Measurements from ENCODE around the gene SEMA3E.

SEMA3E gene

DNA sequence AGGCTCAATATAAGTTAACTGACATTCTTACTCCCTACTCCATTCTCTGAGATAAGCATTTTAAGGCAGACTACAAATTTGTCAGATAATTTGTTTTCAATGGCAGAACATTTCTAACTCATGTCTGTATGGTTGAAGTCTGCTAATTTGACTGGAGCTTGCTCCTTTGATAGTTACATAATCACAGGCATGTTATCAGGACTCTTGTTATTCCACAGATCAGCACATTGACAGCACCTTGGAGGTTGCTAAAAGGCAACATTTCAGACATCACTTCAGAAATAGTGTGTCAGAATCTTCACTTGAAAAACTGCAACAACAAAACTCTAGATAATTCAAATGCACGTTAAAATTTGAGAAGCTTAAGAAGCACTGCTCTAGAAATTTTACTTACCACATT lies 327.9 kb downstream of the SEMA3E start:
- no peak overlapping the region for H3K4me3 ChIP-seq (ENCODE audit: low read depth, low read length)
- no peaks in the 10 kb centered on the region for H3K4me1 ChIP-seq (ENCODE audit: control insufficient read depth, insufficient read depth, low read length)
- no peaks in the 10 kb centered on the region for H3K36me3 ChIP-seq (ENCODE audit: control insufficient read depth in 2 of 2, insufficient read depth in 1 of 2, low read length in 2 of 2)
- no peaks in the 10 kb centered on the region for H3K9me3 ChIP-seq (ENCODE audit: control insufficient read depth, insufficient read depth, low read depth, low read length)
- no peak overlapping the region for H3K27ac ChIP-seq (ENCODE audit: extremely low read depth, low read depth, low read length)
- POLR2A ChIA-PET, result no interaction called here
- CTCF ChIA-PET, result interaction anchor here (0.6 to 0.8 kb wide), 2 partner anchors 10 to 1679 kb away, joined by 3 read pairs; no protein-coding TSS in a partner anchor
- TF ChIP-seq ZNF223 (tag by site-specific recombination; IDR thresholded peaks at IDR 0.05) (no peak), ZNF132 (tag by site-specific recombination; IDR thresholded peaks at IDR 0.05; ENCODE audit: borderline replicate concordance) (no peak), ZNF354C (tag by site-specific recombination; IDR thresholded peaks at IDR 0.05; ENCODE audit: borderline replicate concordance, low read depth) (no peak), ZNF202 (tag by site-specific recombination; IDR thresholded peaks at IDR 0.05; ENCODE audit: borderline replicate concordance) (no peak)
- TF ChIP-seq, protein P1, sequence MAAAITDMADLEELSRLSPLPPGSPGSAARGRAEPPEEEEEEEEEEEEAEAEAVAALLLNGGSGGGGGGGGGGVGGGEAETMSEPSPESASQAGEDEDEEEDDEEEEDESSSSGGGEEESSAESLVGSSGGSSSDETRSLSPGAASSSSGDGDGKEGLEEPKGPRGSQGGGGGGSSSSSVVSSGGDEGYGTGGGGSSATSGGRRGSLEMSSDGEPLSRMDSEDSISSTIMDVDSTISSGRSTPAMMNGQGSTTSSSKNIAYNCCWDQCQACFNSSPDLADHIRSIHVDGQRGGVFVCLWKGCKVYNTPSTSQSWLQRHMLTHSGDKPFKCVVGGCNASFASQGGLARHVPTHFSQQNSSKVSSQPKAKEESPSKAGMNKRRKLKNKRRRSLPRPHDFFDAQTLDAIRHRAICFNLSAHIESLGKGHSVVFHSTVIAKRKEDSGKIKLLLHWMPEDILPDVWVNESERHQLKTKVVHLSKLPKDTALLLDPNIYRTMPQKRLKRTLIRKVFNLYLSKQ (tag by site-specific recombination; IDR thresholded peaks at IDR 0.05; ENCODE audit: borderline replicate concordance), result no peak
- TF ChIP-seq, protein P2, sequence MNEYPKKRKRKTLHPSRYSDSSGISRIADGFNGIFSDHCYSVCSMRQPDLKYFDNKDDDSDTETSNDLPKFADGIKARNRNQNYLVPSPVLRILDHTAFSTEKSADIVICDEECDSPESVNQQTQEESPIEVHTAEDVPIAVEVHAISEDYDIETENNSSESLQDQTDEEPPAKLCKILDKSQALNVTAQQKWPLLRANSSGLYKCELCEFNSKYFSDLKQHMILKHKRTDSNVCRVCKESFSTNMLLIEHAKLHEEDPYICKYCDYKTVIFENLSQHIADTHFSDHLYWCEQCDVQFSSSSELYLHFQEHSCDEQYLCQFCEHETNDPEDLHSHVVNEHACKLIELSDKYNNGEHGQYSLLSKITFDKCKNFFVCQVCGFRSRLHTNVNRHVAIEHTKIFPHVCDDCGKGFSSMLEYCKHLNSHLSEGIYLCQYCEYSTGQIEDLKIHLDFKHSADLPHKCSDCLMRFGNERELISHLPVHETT (tag by site-specific recombination; IDR thresholded peaks at IDR 0.05), result no peak

DNA sequence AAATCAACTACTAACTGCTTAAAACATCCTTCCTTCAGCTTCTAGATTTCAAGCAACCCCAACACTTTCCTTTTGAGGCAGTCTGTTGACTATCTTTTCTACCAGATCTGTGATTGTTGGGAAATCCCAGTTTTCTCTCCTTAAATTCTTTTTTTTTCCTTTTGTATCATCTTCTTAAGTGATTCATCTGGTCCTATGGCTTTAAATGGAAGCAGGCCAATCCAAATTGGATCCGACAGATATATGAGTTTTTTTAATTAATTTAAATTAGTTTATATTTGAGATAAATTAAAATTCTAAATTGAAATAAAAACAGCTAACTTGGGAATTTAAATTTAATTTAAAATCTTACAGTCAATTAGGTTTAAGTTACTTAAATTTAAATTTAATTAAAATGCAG lies 335.0 kb downstream of the SEMA3E start:
- POLR2A ChIA-PET, result no interaction called here
- TF ChIP-seq, protein P3, sequence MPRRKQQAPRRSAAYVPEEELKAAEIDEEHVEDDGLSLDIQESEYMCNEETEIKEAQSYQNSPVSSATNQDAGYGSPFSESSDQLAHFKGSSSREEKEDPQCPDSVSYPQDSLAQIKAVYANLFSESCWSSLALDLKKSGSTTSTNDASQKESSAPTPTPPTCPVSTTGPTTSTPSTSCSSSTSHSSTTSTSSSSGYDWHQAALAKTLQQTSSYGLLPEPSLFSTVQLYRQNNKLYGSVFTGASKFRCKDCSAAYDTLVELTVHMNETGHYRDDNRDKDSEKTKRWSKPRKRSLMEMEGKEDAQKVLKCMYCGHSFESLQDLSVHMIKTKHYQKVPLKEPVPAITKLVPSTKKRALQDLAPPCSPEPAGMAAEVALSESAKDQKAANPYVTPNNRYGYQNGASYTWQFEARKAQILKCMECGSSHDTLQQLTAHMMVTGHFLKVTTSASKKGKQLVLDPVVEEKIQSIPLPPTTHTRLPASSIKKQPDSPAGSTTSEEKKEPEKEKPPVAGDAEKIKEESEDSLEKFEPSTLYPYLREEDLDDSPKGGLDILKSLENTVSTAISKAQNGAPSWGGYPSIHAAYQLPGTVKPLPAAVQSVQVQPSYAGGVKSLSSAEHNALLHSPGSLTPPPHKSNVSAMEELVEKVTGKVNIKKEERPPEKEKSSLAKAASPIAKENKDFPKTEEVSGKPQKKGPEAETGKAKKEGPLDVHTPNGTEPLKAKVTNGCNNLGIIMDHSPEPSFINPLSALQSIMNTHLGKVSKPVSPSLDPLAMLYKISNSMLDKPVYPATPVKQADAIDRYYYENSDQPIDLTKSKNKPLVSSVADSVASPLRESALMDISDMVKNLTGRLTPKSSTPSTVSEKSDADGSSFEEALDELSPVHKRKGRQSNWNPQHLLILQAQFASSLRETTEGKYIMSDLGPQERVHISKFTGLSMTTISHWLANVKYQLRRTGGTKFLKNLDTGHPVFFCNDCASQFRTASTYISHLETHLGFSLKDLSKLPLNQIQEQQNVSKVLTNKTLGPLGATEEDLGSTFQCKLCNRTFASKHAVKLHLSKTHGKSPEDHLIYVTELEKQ (tag by site-specific recombination; IDR thresholded peaks at IDR 0.05; ENCODE audit: borderline replicate concordance), result no peak
- TF ChIP-seq, protein P4, sequence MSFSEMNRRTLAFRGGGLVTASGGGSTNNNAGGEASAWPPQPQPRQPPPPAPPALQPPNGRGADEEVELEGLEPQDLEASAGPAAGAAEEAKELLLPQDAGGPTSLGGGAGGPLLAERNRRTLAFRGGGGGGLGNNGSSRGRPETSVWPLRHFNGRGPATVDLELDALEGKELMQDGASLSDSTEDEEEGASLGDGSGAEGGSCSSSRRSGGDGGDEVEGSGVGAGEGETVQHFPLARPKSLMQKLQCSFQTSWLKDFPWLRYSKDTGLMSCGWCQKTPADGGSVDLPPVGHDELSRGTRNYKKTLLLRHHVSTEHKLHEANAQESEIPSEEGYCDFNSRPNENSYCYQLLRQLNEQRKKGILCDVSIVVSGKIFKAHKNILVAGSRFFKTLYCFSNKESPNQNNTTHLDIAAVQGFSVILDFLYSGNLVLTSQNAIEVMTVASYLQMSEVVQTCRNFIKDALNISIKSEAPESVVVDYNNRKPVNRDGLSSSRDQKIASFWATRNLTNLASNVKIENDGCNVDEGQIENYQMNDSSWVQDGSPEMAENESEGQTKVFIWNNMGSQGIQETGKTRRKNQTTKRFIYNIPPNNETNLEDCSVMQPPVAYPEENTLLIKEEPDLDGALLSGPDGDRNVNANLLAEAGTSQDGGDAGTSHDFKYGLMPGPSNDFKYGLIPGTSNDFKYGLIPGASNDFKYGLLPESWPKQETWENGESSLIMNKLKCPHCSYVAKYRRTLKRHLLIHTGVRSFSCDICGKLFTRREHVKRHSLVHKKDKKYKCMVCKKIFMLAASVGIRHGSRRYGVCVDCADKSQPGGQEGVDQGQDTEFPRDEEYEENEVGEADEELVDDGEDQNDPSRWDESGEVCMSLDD (tag by site-specific recombination; IDR thresholded peaks at IDR 0.05), result no peak
- TF ChIP-seq ZNF621 (tag by site-specific recombination; IDR thresholded peaks at IDR 0.05) (no peak), ZBTB21 (tag by site-specific recombination; IDR thresholded peaks at IDR 0.05) (no peak), ZNF747 (tag by site-specific recombination; IDR thresholded peaks at IDR 0.05) (no peak), BCL11B (tag by site-specific recombination; IDR thresholded peaks at IDR 0.05; ENCODE audit: low read depth) (no peak), ZNF426 (tag by site-specific recombination; IDR thresholded peaks at IDR 0.05) (no peak), GLI4 (tag by site-specific recombination; IDR thresholded peaks at IDR 0.05) (no peak), ZNF629 (tag by site-specific recombination; IDR thresholded peaks at IDR 0.05) (no peak), ZNF16 (tag by site-specific recombination; IDR thresholded peaks at IDR 0.05; ENCODE audit: low read depth) (no peak)
- TF ChIP-seq, protein P5, sequence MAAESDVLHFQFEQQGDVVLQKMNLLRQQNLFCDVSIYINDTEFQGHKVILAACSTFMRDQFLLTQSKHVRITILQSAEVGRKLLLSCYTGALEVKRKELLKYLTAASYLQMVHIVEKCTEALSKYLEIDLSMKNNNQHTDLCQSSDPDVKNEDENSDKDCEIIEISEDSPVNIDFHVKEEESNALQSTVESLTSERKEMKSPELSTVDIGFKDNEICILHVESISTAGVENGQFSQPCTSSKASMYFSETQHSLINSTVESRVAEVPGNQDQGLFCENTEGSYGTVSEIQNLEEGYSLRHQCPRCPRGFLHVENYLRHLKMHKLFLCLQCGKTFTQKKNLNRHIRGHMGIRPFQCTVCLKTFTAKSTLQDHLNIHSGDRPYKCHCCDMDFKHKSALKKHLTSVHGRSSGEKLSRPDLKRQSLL (tag by site-specific recombination; IDR thresholded peaks at IDR 0.05), result no peak
- TF ChIP-seq, protein P6, sequence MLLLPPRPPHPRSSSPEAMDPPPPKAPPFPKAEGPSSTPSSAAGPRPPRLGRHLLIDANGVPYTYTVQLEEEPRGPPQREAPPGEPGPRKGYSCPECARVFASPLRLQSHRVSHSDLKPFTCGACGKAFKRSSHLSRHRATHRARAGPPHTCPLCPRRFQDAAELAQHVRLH (tag by site-specific recombination; IDR thresholded peaks at IDR 0.05), result no peak
- TF ChIP-seq, protein P7, sequence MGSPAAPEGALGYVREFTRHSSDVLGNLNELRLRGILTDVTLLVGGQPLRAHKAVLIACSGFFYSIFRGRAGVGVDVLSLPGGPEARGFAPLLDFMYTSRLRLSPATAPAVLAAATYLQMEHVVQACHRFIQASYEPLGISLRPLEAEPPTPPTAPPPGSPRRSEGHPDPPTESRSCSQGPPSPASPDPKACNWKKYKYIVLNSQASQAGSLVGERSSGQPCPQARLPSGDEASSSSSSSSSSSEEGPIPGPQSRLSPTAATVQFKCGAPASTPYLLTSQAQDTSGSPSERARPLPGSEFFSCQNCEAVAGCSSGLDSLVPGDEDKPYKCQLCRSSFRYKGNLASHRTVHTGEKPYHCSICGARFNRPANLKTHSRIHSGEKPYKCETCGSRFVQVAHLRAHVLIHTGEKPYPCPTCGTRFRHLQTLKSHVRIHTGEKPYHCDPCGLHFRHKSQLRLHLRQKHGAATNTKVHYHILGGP (tag by site-specific recombination; IDR thresholded peaks at IDR 0.05), result no peak
- TF ChIP-seq, protein P8, sequence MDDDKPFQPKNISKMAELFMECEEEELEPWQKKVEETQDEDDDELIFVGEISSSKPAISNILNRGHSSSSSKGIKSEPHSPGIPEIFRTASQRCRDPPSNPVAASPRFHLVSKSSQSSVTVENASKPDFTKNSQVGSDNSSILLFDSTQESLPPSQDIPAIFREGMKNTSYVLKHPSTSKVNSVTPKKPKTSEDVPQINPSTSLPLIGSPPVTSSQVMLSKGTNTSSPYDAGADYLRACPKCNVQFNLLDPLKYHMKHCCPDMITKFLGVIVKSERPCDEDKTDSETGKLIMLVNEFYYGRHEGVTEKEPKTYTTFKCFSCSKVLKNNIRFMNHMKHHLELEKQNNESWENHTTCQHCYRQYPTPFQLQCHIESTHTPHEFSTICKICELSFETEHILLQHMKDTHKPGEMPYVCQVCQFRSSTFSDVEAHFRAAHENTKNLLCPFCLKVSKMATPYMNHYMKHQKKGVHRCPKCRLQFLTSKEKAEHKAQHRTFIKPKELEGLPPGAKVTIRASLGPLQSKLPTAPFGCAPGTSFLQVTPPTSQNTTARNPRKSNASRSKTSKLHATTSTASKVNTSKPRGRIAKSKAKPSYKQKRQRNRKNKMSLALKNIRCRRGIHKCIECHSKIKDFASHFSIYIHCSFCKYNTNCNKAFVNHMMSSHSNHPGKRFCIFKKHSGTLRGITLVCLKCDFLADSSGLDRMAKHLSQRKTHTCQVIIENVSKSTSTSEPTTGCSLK (tag by site-specific recombination; IDR thresholded peaks at IDR 0.05), result no peak
- no peak overlapping the region for H3K4me3 ChIP-seq (ENCODE audit: low read depth, low read length)
- no peaks in the 10 kb centered on the region for H3K36me3 ChIP-seq (ENCODE audit: control insufficient read depth in 2 of 2, insufficient read depth in 1 of 2, low read length in 2 of 2)
- H3K4me1 ChIP-seq (ENCODE audit: control insufficient read depth, insufficient read depth, low read length), result no peaks in the 10 kb centered on the region
- H3K27ac ChIP-seq (ENCODE audit: extremely low read depth, low read depth, low read length), result no peak overlapping the region
- CTCF ChIA-PET, result interaction anchor here (1.3 kb wide), 1 partner anchor 10 kb away, joined by 3 read pairs; no protein-coding TSS in a partner anchor
- no peaks in the 10 kb centered on the region for H3K9me3 ChIP-seq (ENCODE audit: control insufficient read depth, insufficient read depth, low read depth, low read length)
